ENCODE results near the gene VSTM2L. TPM values are rescaled to one million over a fixed set of nuclear protein-coding genes. Genes with fewer than 3 reads are reported as not detected.

The VSTM2L gene
- total RNA-seq, 3 donors from 2014 or later (not counting 1 experiment from before 2014, with no cell fraction given) = 0.18 TPM; not detected in 2

GRCh38 chr20:37980383-37980782, 77.5 kb downstream of the VSTM2L start:
- Mint-ChIP-seq H3K4me1 (peaks cover 0 to 16% of the 10 kb centered on the region in 2 donors), H3K27ac (no peak overlapping the region), H3K27me3 (ENCODE audit: low read depth in 2 of 2) (no peaks in the 10 kb centered on the region), H3K36me3 (peaks cover 8% of the 10 kb centered on the region), H3K4me3 (no peak overlapping the region), H3K9me3 (no peaks in the 10 kb centered on the region)
- DNase-seq = no peak
- Histone ChIP-seq H3K36me3 (ENCODE audit: control insufficient read depth, insufficient read depth, low read length) (peaks cover 9% of the 10 kb centered on the region), H3K27me3 (ENCODE audit: control insufficient read depth, insufficient read depth, low read length) (no peaks in the 10 kb centered on the region), H3K27ac (ENCODE audit: low read length) (no peak overlapping the region), H3K9me3 (ENCODE audit: control insufficient read depth, insufficient read depth, low read length) (no peaks in the 10 kb centered on the region), H3K4me3 (ENCODE audit: low read length) (no peak overlapping the region), H3K4me1 (ENCODE audit: control insufficient read depth, insufficient read depth, low read length) (peaks cover 4% of the 10 kb centered on the region)
- no peak for ATAC-seq
- intact Hi-C loops (cut with micrococcal nuclease) = no loop called here
- WGBS (ENCODE audit: insufficient coverage) = 96% methylated on average over 8 of the region's 8 CpGs
- TF ChIP-seq CTCF (IDR thresholded peaks at IDR 0.05) = no peak

- DNase-seq (no peak), ATAC-seq (no peak)
- WGBS (ENCODE audit: insufficient coverage) = 97% methylated on average over 6 of the region's 6 CpGs
- Histone ChIP-seq H3K27ac (ENCODE audit: low read length) (no peak overlapping the region), H3K9me3 (ENCODE audit: control insufficient read depth, insufficient read depth, low read length) (no peaks in the 10 kb centered on the region), H3K36me3 (ENCODE audit: control insufficient read depth, insufficient read depth, low read length) (peaks cover 10% of the 10 kb centered on the region), H3K4me1 (ENCODE audit: control insufficient read depth, insufficient read depth, low read length) (peaks cover 4% of the 10 kb centered on the region), H3K27me3 (ENCODE audit: control insufficient read depth, insufficient read depth, low read length) (no peaks in the 10 kb centered on the region), H3K4me3 (ENCODE audit: low read length) (no peak overlapping the region)
- peaks cover 0 to 16% of the 10 kb centered on the region in 2 donors for H3K4me1 Mint-ChIP-seq
- no peak overlapping the region for H3K27ac Mint-ChIP-seq
- no peaks in the 10 kb centered on the region for H3K9me3 Mint-ChIP-seq
- H3K36me3 Mint-ChIP-seq = peaks cover 8% of the 10 kb centered on the region
- TF ChIP-seq CTCF (IDR thresholded peaks at IDR 0.05) = no peak
- intact Hi-C loops (cut with micrococcal nuclease) = no loop called here
- H3K27me3 Mint-ChIP-seq (ENCODE audit: low read depth in 2 of 2) = no peaks in the 10 kb centered on the region
- no peak overlapping the region for H3K4me3 Mint-ChIP-seq
These were observed 77.9 kb downstream of the VSTM2L start for GRCh38 chr20:37980876-37981275.

GRCh38 chr20:37981568-37981967, 78.6 kb downstream of the VSTM2L start:
- Mint-ChIP-seq H3K27me3 (ENCODE audit: low read depth in 2 of 2) (no peaks in the 10 kb centered on the region), H3K27ac (no peak overlapping the region), H3K4me3 (no peak overlapping the region), H3K4me1 (peaks cover 0 to 12% of the 10 kb centered on the region in 2 donors), H3K9me3 (no peaks in the 10 kb centered on the region), H3K36me3 (peaks cover 8% of the 10 kb centered on the region)
- TF ChIP-seq CTCF (IDR thresholded peaks at IDR 0.05) = no peak
- Histone ChIP-seq H3K27ac (ENCODE audit: low read length) (no peak overlapping the region), H3K36me3 (ENCODE audit: control insufficient read depth, insufficient read depth, low read length) (peaks cover 16% of the 10 kb centered on the region), H3K27me3 (ENCODE audit: control insufficient read depth, insufficient read depth, low read length) (no peaks in the 10 kb centered on the region), H3K4me3 (ENCODE audit: low read length) (no peak overlapping the region), H3K9me3 (ENCODE audit: control insufficient read depth, insufficient read depth, low read length) (no peaks in the 10 kb centered on the region), H3K4me1 (ENCODE audit: control insufficient read depth, insufficient read depth, low read length) (peaks cover 4% of the 10 kb centered on the region)
- intact Hi-C loops (cut with micrococcal nuclease) = no loop called here
- DNase-seq (no peak), ATAC-seq (no peak)
- WGBS (ENCODE audit: insufficient coverage) = 99% methylated on average over 7 of the region's 8 CpGs

GRCh38 chr20:37983286-37983685, 80.4 kb downstream of the VSTM2L start:
- H3K36me3 Mint-ChIP-seq = peaks cover 8% of the 10 kb centered on the region
- no peak overlapping the region for H3K27ac ChIP-seq (ENCODE audit: low read length)
- H3K4me3 Mint-ChIP-seq = no peak overlapping the region
- peaks cover 18% of the 10 kb centered on the region for H3K36me3 ChIP-seq (ENCODE audit: control insufficient read depth, insufficient read depth, low read length)
- H3K27ac Mint-ChIP-seq = no peak overlapping the region
- no peaks in the 10 kb centered on the region for H3K27me3 ChIP-seq (ENCODE audit: control insufficient read depth, insufficient read depth, low read length)
- no peaks in the 10 kb centered on the region for H3K4me1 Mint-ChIP-seq
- no peak for DNase-seq
- ATAC-seq = no peak
- no peaks in the 10 kb centered on the region for H3K4me1 ChIP-seq (ENCODE audit: control insufficient read depth, insufficient read depth, low read length)
- H3K4me3 ChIP-seq (ENCODE audit: low read length) = no peak overlapping the region
- intact Hi-C loops (cut with micrococcal nuclease) = no loop called here
- H3K9me3 Mint-ChIP-seq = no peaks in the 10 kb centered on the region
- WGBS (ENCODE audit: insufficient coverage) = 93% methylated on average over 13 of the region's 13 CpGs
- no peak for TF ChIP-seq CTCF (IDR thresholded peaks at IDR 0.05)
- no peaks in the 10 kb centered on the region for H3K27me3 Mint-ChIP-seq (ENCODE audit: low read depth in 2 of 2)
- no peaks in the 10 kb centered on the region for H3K9me3 ChIP-seq (ENCODE audit: control insufficient read depth, insufficient read depth, low read length)
